Peyer's patch (tissue), 4 donors: ENCODE data around the gene DERL3.

Experiments
- CTCF ChIP-seq, 6 experiments: fragments of 450-650 bp in 4 of 6; fragments of 200-600 bp in 2 of 6; sonication (generic) in 1 of 6; IDR thresholded peaks; one replicate each; pipeline ENCODE4 v1.5.1; 2017 to 2019; ENCODE audit warnings: antibody characterized with exemption in 6 of 6, mild to moderate bottlenecking in 3 of 6, moderate library complexity in 1 of 6
- POLR2A ChIP-seq, 2 donors: fragments of 450-650 bp; IDR thresholded peaks; one replicate each; pipeline ENCODE4 v1.5.1; 2017; ENCODE audit warnings: antibody characterized with exemption in 2 of 2, mild to moderate bottlenecking in 2 of 2, moderate library complexity in 2 of 2

- TF ChIP-seq POLR2A (IDR thresholded peaks at IDR 0.05) (no peak), CTCF (IDR thresholded peaks at IDR 0.05) (no peak)
These were observed 14.1 kb downstream of the DERL3 start for GRCh38 chr22:23824476-23825245.
